Keratinocyte (primary cell): ENCODE measurements around the gene SLC27A5. TPM values are rescaled to one million over a fixed set of nuclear protein-coding genes. Genes with fewer than 3 reads are reported as not detected.

Experiments used
- DNase-seq: peaks from one replicate; pipeline ENCODE4 v3.0.0-alpha.2; 2011; ENCODE audit warnings: low read depth, missing footprints, low spot score
- FAIRE-seq: peaks from 2 replicates; lab custom pipeline; 2011; peaks lifted over from hg19 to GRCh38; lab: Jason Lieb, UNC
- H2AFZ ChIP-seq: 2 replicates; pipeline ENCODE4 v1.6.0; 2012; ENCODE audit warnings: low read length, control low read depth, inconsistent platforms; ENCODE audit not compliant: control insufficient read depth
- H3K27ac ChIP-seq: 2 replicates; pipeline ENCODE4 v1.5.1; 2011; ENCODE audit warnings: low read length; ENCODE audit not compliant: control insufficient read depth, insufficient read depth
- H3K27me3 ChIP-seq: 3 replicates; pipeline ENCODE4 v1.6.0; 2011; ENCODE audit warnings: low read length; ENCODE audit not compliant: control insufficient read depth, insufficient read depth; ENCODE audit errors: extremely low read depth
- H3K36me3 ChIP-seq, 2 experiments: 2 replicates in 1 of 2; 3 replicates in 1 of 2; pipeline ENCODE4 v1.5.1; 2011; ENCODE audit warnings: low read length in 2 of 2, mild to moderate bottlenecking in 1 of 2; ENCODE audit not compliant: control insufficient read depth in 2 of 2, insufficient read depth in 2 of 2; ENCODE audit errors: extremely low read depth in 1 of 2
- H3K4me1 ChIP-seq: 3 replicates; pipeline ENCODE4 v1.5.1; 2011; ENCODE audit warnings: low read length; ENCODE audit not compliant: control insufficient read depth, insufficient read depth; ENCODE audit errors: extremely low read depth
- H3K4me2 ChIP-seq: 3 replicates; pipeline ENCODE4 v1.6.0; 2011; ENCODE audit warnings: low read depth, low read length; ENCODE audit not compliant: control insufficient read depth, insufficient read depth; ENCODE audit errors: extremely low read depth
- H3K4me3 ChIP-seq, 3 experiments: fragments of 200-600 bp in 1 of 3; sonication (generic) in 1 of 3; 2 replicates in 2 of 3; 3 replicates in 1 of 3; pipeline ENCODE4 v1.5.1; 2011 to 2016; ENCODE audit warnings: low read length in 3 of 3, mild to moderate bottlenecking in 3 of 3, control low read depth in 2 of 3, inconsistent platforms in 1 of 3, low read depth in 1 of 3, mixed read lengths in 1 of 3, mixed run types in 1 of 3, moderate library complexity in 1 of 3; ENCODE audit not compliant: control insufficient read depth in 2 of 3, insufficient read depth in 2 of 3; ENCODE audit errors: extremely low read depth in 1 of 3
- H3K79me2 ChIP-seq: 2 replicates; pipeline ENCODE4 v1.6.0; 2012; ENCODE audit warnings: low read length; ENCODE audit not compliant: control insufficient read depth, insufficient read depth
- H3K9ac ChIP-seq: 3 replicates; pipeline ENCODE4 v1.6.0; 2011; ENCODE audit warnings: low read length; ENCODE audit not compliant: control insufficient read depth, insufficient read depth; ENCODE audit errors: extremely low read depth
- H3K9me1 ChIP-seq: 3 replicates; pipeline ENCODE4 v1.6.0; 2011; ENCODE audit warnings: low read length; ENCODE audit not compliant: control insufficient read depth, insufficient read depth; ENCODE audit errors: extremely low read depth
- H3K9me3 ChIP-seq: 2 replicates; pipeline ENCODE4 v1.5.1; 2012; ENCODE audit warnings: low read depth, low read length; ENCODE audit not compliant: control insufficient read depth
- H4K20me1 ChIP-seq: 3 replicates; pipeline ENCODE4 v1.6.0; 2011; ENCODE audit warnings: low read length; ENCODE audit not compliant: control insufficient read depth, insufficient read depth; ENCODE audit errors: extremely low read depth
- EZH2 ChIP-seq: IDR thresholded peaks from one replicate; pipeline ENCODE4 v1.6.1; 2012; ENCODE audit warnings: inconsistent platforms, mild to moderate bottlenecking, low read length, moderate library complexity
- dilution Hi-C: fragments of 300-500 bp; cut with MboI; formaldehyde crosslinking; loops from one replicate; pipeline ENCODE4 v1.7.0; 2020; ENCODE audit warnings: low sequenced_read_pairs; ENCODE audit not compliant: extremely low pct_ligation_motif_present
- polyA plus RNA-seq, 5 experiments: library from polyadenylated mRNA; depleted of rRNA in 3 of 5; stranded (reverse) in 3 of 5; stranded (forward) in 1 of 5; unstranded in 1 of 5; fragments of >200 nt; gene quantifications; 1 replicate in 1 of 5; 2 replicates in 3 of 5; 3 replicates in 1 of 5; pipeline versions ENCODE4 v1.2.1 to v1.2.3, GENCODE V29; 2011 to 2012; ENCODE audit warnings: missing spikeins in 2 of 5, low read depth in 1 of 5, low replicate concordance in 1 of 5
- TF ChIP-seq, protein P1 (sequence below), 3 experiments: IDR thresholded peaks in 1 of 3; conservative IDR thresholded peaks in 1 of 3; optimal IDR thresholded peaks in 1 of 3; 2 replicates in 2 of 3; 3 replicates in 1 of 3; pipeline versions ENCODE3 to v1.5.1; 2011; ENCODE audit warnings: low read length in 3 of 3, mild to moderate bottlenecking in 3 of 3, moderate library complexity in 2 of 3, control low read depth in 1 of 3, inconsistent platforms in 1 of 3; ENCODE audit not compliant: insufficient read depth in 2 of 3; ENCODE audit errors: extremely low read depth in 1 of 3

Gene SLC27A5
- polyA plus RNA-seq, 1 donor (not counting 4 experiments of a cell fraction or from before 2014, with no cell fraction given), result 13.4 TPM

DNA sequence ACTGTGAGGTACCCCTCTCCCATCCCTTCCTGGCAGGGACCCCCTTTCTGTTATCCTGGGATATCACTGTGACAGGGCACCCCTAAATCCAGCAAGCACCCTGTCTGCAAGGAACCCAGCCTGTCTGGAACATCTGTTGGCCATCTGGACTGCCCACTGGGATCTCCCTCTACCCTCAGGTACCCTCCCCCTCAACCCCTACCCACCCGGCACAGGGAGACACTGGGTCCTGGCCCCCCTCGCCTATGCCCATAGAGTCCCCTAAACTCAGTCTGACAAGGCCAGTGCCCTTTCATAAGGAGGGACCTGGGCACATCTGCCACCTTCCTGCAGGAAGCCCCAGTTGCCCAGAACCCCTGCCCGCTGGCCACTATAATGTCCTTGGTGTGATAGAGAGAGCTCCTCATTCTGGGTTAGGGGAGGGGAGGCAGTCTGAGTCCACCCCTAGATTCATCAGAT lies 2.8 kb upstream of the SLC27A5 start:
- DNase-seq, result no peak
- TF ChIP-seq, protein P1, sequence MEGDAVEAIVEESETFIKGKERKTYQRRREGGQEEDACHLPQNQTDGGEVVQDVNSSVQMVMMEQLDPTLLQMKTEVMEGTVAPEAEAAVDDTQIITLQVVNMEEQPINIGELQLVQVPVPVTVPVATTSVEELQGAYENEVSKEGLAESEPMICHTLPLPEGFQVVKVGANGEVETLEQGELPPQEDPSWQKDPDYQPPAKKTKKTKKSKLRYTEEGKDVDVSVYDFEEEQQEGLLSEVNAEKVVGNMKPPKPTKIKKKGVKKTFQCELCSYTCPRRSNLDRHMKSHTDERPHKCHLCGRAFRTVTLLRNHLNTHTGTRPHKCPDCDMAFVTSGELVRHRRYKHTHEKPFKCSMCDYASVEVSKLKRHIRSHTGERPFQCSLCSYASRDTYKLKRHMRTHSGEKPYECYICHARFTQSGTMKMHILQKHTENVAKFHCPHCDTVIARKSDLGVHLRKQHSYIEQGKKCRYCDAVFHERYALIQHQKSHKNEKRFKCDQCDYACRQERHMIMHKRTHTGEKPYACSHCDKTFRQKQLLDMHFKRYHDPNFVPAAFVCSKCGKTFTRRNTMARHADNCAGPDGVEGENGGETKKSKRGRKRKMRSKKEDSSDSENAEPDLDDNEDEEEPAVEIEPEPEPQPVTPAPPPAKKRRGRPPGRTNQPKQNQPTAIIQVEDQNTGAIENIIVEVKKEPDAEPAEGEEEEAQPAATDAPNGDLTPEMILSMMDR (optimal IDR thresholded peaks at IDR 0.05 in 1 of 3, IDR thresholded peaks at IDR 0.05 in 1 of 3, conservative IDR thresholded peaks at IDR 0.05 in 1 of 3; ENCODE audit: extremely low read depth in 1 of 3, insufficient read depth in 2 of 3, low read length in 3 of 3), result no peak
- no peak for TF ChIP-seq EZH2
- peak overlapping the region; percentile 74 for H3K9ac ChIP-seq
- dilution Hi-C loops, result no loop called here
- peak overlapping the region; percentile 40 for H3K27ac ChIP-seq
- no peaks in the 10 kb centered on the region for H3K27me3 ChIP-seq
- peaks cover 16% of the 10 kb centered on the region for H3K4me1 ChIP-seq
- H3K9me3 ChIP-seq, result no peaks in the 10 kb centered on the region
- peaks cover 5 to 12% of the 10 kb centered on the region in 2 experiments for H3K36me3 ChIP-seq
- H3K4me2 ChIP-seq, result peak overlapping the region; percentile 91
- FAIRE-seq, result no peak
- H3K79me2 ChIP-seq, result peaks cover 47% of the 10 kb centered on the region
- H3K9me1 ChIP-seq, result no peaks in the 10 kb centered on the region
- H3K4me3 ChIP-seq, result peak overlapping the region; percentile 45 to 78 (median 68)
- H4K20me1 ChIP-seq, result no peaks in the 10 kb centered on the region
- no peak overlapping the region for H2AFZ ChIP-seq

DNA sequence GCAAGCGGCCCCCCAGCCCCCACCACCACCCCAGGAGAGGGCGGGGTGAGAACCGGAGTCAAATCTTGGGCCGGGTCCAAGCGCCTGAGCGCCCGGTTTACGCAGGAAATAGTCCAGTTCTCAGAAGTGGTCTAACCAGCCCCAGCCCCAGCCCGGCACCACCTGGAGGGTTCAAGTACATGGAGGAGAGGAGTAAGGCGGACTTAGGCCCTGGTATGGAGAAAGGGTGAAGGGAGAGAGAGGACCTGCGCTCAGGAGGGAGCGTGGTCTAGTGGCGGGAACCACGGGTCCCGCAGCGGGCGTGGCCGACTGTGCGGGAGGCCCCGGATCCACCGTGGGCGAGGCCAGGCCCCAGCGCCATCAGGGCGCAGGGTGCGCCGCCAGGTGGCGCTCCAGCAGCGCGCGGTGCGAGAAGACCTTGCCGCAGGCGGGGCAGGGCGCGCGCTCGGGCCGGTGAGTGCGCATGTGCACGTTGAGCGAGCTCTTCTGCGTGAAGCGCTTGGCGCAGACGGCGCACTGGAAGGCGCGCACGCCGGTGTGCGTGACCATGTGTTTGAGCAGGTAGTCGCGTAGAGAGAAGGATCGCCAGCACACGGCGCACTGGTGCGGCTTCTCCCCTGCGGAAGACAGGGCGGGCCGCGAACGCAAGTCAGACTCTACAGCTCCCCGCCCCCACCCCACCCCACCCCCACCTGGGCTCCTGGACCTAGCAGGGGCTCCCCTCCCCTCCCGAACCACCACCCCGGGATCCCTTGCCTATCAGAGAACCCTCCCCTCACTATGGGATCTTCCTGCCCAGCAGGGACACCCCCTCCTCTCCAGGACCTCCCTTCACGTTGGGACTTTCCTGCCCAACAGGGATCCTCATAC lies 2.1 kb upstream of the SLC27A5 start:
- Histone ChIP-seq H3K36me3 (peaks cover 5 to 12% of the 10 kb centered on the region in 2 experiments), H2AFZ (peak overlapping the region; percentile 82), H3K27me3 (no peaks in the 10 kb centered on the region), H4K20me1 (no peaks in the 10 kb centered on the region), H3K9me1 (no peaks in the 10 kb centered on the region), H3K9ac (peak overlapping the region; percentile 74), H3K4me2 (peak overlapping the region; percentile 91), H3K4me1 (peaks cover 16% of the 10 kb centered on the region), H3K4me3 (peak overlapping the region; percentile 45 to 78 (median 68)), H3K79me2 (peaks cover 44% of the 10 kb centered on the region), H3K9me3 (no peaks in the 10 kb centered on the region), H3K27ac (peak overlapping the region; percentile 43)
- no peak for TF ChIP-seq EZH2
- TF ChIP-seq, protein P1 (optimal IDR thresholded peaks at IDR 0.05 in 1 of 3, IDR thresholded peaks at IDR 0.05 in 1 of 3, conservative IDR thresholded peaks at IDR 0.05 in 1 of 3; ENCODE audit: extremely low read depth in 1 of 3, insufficient read depth in 2 of 3, low read length in 3 of 3), result peak; percentile 79 to 97 (median 89)
- dilution Hi-C loops, result no loop called here
- DNase-seq (peak; percentile 82), FAIRE-seq (peak; percentile 53)
